ENCODE measurements around the gene DCAF5.

DCAF5 gene

DNA sequence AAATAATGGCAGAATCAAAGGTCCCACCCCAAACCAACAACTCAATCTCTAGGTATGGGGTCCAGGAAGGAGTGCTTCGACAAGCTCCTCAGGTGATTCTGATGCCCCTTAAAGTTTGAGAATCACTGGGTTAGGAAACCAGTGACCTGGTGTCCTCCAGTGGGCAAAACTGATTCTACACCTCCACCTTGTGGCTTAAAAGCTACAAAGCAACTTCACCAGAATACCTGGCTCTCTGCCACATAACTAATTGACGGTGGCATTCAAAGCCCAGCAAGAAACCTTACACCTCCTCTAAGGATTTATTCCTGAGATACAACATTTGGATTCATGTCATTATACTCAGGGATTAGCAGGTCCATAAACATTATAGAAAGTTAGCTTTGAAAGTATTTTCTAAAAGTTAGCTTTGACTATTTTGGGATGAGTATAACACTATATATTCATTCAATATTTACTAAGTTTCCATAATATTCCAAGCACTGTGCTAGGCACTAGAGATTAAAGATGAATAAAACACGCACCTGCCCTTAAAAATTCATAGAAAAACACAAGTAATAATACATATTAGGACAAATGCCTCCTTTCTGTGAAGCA, 45.4 kb downstream of the DCAF5 start:
- peak in 1 of 2 experiments; percentile 85 for DNase-seq (ENCODE audit: low read depth in 1 of 2, low spot score in 1 of 2)
- in situ Hi-C loops (cut with HindIII; ENCODE audit: low pct_unique_long_range_greater_than_20kb, low sequenced_read_pairs), result no loop called here
- TF ChIP-seq JUND (IDR thresholded peaks at IDR 0.05; ENCODE audit: low read depth), result no peak

DNA sequence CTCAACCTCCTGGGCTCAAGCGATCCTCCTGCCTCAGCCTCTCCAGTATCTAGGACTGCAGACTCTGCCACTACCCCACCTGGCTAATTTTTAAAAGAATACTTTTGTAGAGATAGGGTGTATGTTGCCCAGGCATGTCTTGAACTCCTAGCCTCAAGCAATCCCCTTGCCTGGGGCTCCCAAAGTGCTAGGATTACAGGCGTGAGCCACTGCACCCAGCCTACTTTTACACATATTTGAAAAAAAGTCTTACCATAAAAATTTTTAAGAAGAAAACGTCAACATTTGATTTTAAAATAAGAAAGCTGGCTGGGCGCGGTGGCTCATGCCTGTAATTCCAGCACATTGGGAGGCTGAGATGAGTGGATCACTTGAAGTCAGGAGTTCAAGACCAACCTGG, 46.5 kb downstream of the DCAF5 start:
- no peak for DNase-seq (ENCODE audit: low read depth in 1 of 2, low spot score in 1 of 2)
- no peak for TF ChIP-seq JUND (IDR thresholded peaks at IDR 0.05; ENCODE audit: low read depth)
- in situ Hi-C loops (cut with HindIII; ENCODE audit: low pct_unique_long_range_greater_than_20kb, low sequenced_read_pairs), result no loop called here

DNA sequence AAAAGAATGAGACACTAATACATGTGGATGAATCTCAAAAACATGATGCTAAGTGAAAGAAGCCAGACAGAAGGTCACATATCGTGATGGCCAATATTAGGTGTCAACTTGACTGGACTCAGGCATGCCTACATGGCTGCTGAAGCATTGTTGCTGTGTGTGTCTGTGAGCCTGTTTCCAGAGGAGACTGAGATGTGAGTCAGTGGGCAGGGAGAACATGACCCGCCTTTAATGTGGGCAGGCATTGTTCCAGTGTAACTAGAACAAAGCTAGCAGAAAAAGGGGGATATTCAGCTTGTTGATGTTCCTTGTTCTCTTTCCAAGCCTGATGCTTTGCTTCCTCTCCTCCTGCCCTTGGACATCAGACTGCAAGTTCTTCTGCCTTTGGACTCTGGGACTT, 47.6 kb downstream of the DCAF5 start:
- no peak for TF ChIP-seq JUND (IDR thresholded peaks at IDR 0.05; ENCODE audit: low read depth)
- no peak for DNase-seq (ENCODE audit: low read depth in 1 of 2, low spot score in 1 of 2)
- in situ Hi-C loops (cut with HindIII; ENCODE audit: low pct_unique_long_range_greater_than_20kb, low sequenced_read_pairs), result no loop called here

DNA sequence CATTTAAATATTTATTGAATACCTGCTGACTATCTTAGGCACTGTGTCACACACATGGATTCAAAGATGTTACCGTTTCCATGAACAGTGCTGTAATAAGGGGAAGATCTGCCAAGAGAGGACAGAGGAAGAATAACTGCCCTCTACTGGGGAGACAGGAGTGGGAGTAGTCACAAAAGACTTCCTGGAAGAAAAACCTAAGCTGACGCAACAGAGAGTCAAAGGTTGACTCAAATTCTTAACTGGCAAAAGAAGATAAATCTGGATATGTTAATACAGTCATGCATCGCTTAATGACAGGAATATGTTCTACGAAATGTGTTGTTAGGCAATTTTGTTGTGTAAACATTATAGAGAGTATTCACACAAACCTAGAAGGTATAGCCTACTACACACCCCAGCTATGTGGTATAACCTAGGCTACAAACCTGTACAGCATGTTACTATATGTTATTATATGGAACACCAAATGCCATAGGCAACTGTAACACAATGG, 51.5 kb downstream of the DCAF5 start:
- DNase-seq (ENCODE audit: low read depth in 1 of 2, low spot score in 1 of 2), result peak in 1 of 2 experiments; percentile 75
- in situ Hi-C loops (cut with HindIII; ENCODE audit: low pct_unique_long_range_greater_than_20kb, low sequenced_read_pairs), result no loop called here
- TF ChIP-seq JUND (IDR thresholded peaks at IDR 0.05; ENCODE audit: low read depth), result no peak

DNA sequence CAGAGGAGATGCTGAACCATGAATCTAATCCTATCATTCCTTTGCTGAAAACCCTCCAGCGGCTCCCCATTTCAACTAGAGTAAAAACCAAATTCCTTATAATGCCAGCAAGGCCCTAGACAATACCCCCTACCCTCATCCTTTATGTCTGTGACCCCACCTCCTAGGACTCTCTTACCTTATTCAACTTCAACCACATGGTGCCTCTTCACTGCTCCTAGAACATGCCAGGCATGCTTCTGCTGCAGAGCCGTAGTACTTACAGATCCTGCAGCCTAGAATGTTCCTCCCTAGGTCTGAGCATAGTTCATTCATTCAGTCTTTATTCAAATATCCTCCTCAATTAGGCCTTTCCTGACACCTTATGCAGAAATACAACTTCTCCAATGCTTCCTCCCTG, 54.9 kb downstream of the DCAF5 start:
- DNase-seq (ENCODE audit: low read depth in 1 of 2, low spot score in 1 of 2), result no peak
- TF ChIP-seq JUND (IDR thresholded peaks at IDR 0.05; ENCODE audit: low read depth), result no peak
- in situ Hi-C loops (cut with HindIII; ENCODE audit: low pct_unique_long_range_greater_than_20kb, low sequenced_read_pairs), result no loop called here

DNA sequence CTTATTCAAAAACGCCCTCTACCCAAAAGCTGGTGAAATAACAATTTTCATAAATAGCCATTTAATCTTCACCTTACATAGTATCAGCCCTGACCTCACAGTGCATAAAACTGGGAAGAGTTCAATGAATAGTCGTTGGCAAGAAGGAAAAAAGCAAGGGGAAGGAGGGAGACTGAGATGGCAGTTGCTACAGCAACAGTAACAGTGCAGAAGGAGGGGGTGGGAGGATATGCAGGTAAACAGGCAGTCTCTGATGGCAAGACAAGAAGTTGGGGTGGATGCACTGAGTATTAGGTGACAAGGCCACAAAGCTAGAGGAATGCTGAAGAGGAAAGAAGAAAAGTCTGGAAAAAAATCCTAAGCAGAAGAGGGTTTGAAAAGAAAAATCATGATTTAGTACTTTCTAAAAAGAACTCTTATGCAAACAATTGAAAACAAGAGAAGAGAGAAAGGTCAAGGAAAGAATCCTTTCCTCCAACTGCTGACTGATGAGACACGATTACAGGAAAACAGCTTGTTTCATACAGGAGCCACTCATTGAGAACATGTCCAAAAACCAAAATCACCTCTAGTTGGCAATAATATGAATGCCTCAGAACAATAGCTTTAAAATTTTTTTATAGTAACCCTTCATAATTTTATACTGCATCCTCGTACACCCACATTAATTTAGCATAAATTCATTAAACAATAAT, 56.0 kb downstream of the DCAF5 start:
- no peak for TF ChIP-seq JUND (IDR thresholded peaks at IDR 0.05; ENCODE audit: low read depth)
- in situ Hi-C loops (cut with HindIII; ENCODE audit: low pct_unique_long_range_greater_than_20kb, low sequenced_read_pairs), result no loop called here
- no peak for DNase-seq (ENCODE audit: low read depth in 1 of 2, low spot score in 1 of 2)

DNA sequence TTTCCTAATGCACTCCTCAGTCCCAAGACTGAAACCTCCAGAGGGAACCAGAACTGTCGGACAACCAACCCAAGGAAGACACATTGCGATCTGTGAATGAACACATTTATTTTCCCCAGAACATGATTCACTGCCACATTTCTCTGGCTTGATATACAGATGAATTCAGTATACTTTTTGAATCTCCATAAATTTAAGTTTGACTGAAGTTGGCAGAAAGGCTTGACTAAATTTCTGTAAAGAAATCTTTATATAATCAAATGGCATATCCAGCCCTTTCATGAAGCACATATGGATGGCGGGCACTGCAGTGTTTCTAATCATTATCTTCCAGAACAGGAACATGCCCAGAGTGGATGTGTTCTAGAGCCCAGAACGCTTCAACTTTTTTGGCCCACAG, 56.7 kb downstream of the DCAF5 start:
- in situ Hi-C loops (cut with HindIII; ENCODE audit: low pct_unique_long_range_greater_than_20kb, low sequenced_read_pairs), result no loop called here
- no peak for DNase-seq (ENCODE audit: low read depth in 1 of 2, low spot score in 1 of 2)
- TF ChIP-seq JUND (IDR thresholded peaks at IDR 0.05; ENCODE audit: low read depth), result no peak

DNA sequence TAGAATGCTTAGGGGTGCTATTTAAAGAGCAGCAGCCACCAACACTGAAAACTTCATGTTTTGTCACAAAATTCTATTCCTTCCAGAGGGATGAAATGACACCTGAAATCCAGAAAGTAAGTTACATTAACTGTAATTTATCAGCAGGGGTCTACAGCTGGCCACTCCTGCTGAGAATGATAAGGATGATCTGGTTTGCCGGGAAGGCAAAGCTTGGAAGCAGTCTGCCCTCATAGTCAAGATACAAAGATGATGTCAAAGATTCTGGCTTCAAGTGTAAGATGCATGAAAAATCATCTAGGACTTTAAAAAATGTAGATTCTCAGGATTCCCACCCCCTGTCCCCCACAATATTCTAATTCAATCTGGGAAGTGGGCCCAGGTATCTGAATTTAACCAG, 58.4 kb downstream of the DCAF5 start:
- no peak for DNase-seq (ENCODE audit: low read depth in 1 of 2, low spot score in 1 of 2)
- in situ Hi-C loops (cut with HindIII; ENCODE audit: low pct_unique_long_range_greater_than_20kb, low sequenced_read_pairs), result no loop called here
- TF ChIP-seq JUND (IDR thresholded peaks at IDR 0.05; ENCODE audit: low read depth), result no peak

DNA sequence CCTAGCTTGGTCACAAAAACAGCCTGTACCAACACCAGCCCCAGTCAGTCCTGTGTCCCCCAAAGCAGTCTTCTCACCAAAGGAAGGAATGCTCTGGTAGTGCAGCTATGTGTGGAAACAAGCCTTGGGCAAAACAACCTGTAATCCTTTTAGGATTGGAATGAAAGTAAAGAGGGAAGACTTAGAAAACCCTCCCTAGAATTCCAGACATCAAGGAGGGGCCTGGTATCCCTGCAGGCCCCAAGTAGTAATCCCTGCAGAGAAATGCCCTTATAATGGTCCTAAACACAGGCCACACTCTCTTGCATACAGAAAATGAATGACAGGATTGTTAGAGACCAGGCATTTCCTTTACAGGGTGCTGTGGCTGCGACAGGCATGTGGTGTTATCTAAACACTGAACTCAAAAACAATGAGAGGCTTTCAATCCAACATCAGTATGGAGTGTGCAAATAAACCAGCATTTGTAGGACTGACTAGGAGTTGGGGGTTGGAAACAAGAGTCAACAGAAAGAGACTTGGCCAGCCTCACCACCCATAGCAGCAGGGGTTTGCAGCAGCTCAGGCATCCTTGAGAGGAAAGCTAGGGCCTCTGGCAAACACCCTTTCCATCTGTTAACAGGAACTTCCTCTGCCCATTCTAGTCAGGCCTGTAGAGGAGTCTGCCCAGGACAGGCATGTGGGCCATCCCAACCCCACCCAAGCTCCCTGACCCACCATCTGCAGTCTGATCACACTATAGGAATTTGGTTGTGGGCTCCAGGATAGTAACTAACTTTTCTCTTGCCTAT, 59.1 kb downstream of the DCAF5 start:
- in situ Hi-C loops (cut with HindIII; ENCODE audit: low pct_unique_long_range_greater_than_20kb, low sequenced_read_pairs), result no loop called here
- TF ChIP-seq JUND (IDR thresholded peaks at IDR 0.05; ENCODE audit: low read depth), result no peak
- peak in 1 of 2 experiments; percentile 66 for DNase-seq (ENCODE audit: low read depth in 1 of 2, low spot score in 1 of 2)

DNA sequence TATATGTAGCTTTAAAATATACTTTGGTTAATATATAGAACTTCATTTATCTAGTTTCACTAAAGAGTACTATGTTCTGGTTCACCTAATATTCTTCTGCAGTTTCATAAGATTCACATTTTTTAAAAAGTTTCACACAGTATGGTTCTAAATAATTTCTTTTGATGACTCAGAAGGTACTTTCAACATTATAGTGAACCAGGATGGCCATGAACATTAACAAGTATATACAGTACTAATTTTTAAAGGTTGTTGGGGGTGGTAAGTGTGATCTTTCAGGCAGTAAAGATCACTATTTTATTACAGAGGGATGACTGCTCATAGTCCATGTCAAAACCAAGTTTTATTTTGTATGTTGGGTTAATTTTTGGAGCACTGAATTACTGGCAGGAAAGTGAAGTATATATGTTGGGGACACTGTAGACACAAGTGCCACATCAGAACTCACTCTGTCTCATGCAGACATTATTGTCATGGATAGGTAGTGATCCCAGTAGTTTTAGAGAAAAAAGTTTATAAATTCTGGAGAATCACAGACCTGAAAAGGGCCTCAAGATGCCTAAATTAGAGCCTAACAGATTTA, 60.0 kb downstream of the DCAF5 start:
- in situ Hi-C loops (cut with HindIII; ENCODE audit: low pct_unique_long_range_greater_than_20kb, low sequenced_read_pairs), result no loop called here
- no peak for TF ChIP-seq JUND (IDR thresholded peaks at IDR 0.05; ENCODE audit: low read depth)
- no peak for DNase-seq (ENCODE audit: low read depth in 1 of 2, low spot score in 1 of 2)

DNA sequence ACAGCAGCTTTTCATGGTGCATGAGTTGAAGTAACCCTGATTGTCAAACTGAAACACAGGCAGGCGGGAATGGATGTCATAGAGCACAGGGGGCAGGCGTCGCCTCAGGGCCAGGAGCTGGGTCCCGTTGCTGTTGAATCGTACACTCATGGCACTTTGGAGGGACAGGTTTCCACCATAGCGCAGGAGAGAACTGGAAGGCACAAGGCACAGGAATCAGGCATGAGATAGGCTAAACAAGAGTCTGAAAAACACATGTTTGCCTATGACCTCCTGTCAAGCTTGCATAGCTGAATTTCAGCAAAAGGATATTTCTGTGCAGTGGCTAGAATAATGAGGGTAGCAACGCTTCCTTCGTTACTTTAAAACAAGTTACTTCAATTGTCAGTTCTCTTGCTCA, 61.2 kb downstream of the DCAF5 start:
- no peak for TF ChIP-seq JUND (IDR thresholded peaks at IDR 0.05; ENCODE audit: low read depth)
- in situ Hi-C loops (cut with HindIII; ENCODE audit: low pct_unique_long_range_greater_than_20kb, low sequenced_read_pairs), result no loop called here
- DNase-seq (ENCODE audit: low read depth in 1 of 2, low spot score in 1 of 2), result no peak

DNA sequence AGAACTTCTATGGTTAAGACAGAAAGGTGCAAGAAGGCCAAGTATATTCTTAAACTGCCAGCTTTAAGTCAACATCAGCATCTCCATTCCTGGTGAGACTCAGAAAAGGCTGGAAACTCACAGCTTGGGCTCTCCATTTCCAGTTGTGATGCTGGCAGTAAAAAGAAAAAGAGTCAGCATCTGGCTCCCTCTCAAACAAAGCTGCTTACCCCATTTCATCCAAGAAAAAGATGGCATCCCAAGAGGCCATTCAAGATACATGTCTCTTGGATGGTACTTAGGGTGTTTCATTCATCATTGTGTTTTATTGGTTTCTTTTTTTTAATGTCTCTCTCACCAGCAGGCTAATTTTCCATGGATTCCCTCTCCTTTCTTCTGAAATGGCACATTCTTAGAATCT, 61.9 kb downstream of the DCAF5 start:
- TF ChIP-seq JUND (IDR thresholded peaks at IDR 0.05; ENCODE audit: low read depth), result no peak
- in situ Hi-C loops (cut with HindIII; ENCODE audit: low pct_unique_long_range_greater_than_20kb, low sequenced_read_pairs), result no loop called here
- no peak for DNase-seq (ENCODE audit: low read depth in 1 of 2, low spot score in 1 of 2)
